KMS-11 (cell line): ENCODE measurements around the gene MARCHF10.

Source experiments
- H2AFZ ChIP-seq: fragments of 200-600 bp; sonication (generic); 2 replicates; pipeline ENCODE4 v1.6.1; 2016; ENCODE audit warnings: antibody characterized with exemption, mixed run types, low read depth
- H3K27ac ChIP-seq: fragments of 200-600 bp; sonication (generic); 2 replicates; pipeline ENCODE4 v1.6.1; 2016; ENCODE audit warnings: mild to moderate bottlenecking, mixed run types
- H3K27me3 ChIP-seq: fragments of 200-600 bp; sonication (generic); 2 replicates; pipeline ENCODE4 v1.6.1; 2017; ENCODE audit warnings: mild to moderate bottlenecking, low read depth, mixed run types, moderate library complexity; ENCODE audit not compliant: insufficient read depth
- H3K36me3 ChIP-seq: fragments of 200-600 bp; sonication (generic); 2 replicates; pipeline ENCODE4 v1.6.1; 2017; ENCODE audit warnings: mild to moderate bottlenecking, mixed run types; ENCODE audit not compliant: insufficient read depth
- H3K4me1 ChIP-seq: fragments of 200-600 bp; sonication (generic); 2 replicates; pipeline ENCODE4 v1.6.1; 2016; ENCODE audit warnings: mild to moderate bottlenecking, low read depth, mixed run types; ENCODE audit not compliant: poor library complexity, severe bottlenecking
- H3K4me2 ChIP-seq: fragments of 200-600 bp; sonication (generic); 2 replicates; pipeline ENCODE4 v1.7.0; 2016; ENCODE audit warnings: mild to moderate bottlenecking, mixed run types
- H3K4me3 ChIP-seq: fragments of 200-600 bp; sonication (generic); IDR thresholded peaks from 2 replicates; pipeline ENCODE4 v1.6.1; 2017; ENCODE audit warnings: low read depth, low read length, mixed read lengths; ENCODE audit not compliant: insufficient read depth
- H3K79me2 ChIP-seq: fragments of 200-600 bp; sonication (generic); 2 replicates; pipeline ENCODE4 v1.6.1; 2016; ENCODE audit warnings: low read depth, mixed run types; ENCODE audit not compliant: insufficient read depth
- H3K9ac ChIP-seq: fragments of 200-600 bp; sonication (generic); 2 replicates; pipeline ENCODE4 v1.6.1; 2016; ENCODE audit warnings: mild to moderate bottlenecking, mixed run types
- H4K20me1 ChIP-seq: fragments of 200-600 bp; sonication (generic); 2 replicates; pipeline ENCODE4 v1.6.1; 2016; ENCODE audit warnings: mild to moderate bottlenecking, mixed run types; ENCODE audit not compliant: insufficient read depth
- TF ChIP-seq, protein P1 (sequence below): fragments of 200-600 bp; sonication (generic); conservative IDR thresholded peaks from 2 replicates; pipeline ENCODE4 v1.6.1; 2017; ENCODE audit warnings: low read depth, mild to moderate bottlenecking, antibody characterized with exemption, low read length, moderate library complexity, mixed read lengths

The MARCHF10 gene

DNA sequence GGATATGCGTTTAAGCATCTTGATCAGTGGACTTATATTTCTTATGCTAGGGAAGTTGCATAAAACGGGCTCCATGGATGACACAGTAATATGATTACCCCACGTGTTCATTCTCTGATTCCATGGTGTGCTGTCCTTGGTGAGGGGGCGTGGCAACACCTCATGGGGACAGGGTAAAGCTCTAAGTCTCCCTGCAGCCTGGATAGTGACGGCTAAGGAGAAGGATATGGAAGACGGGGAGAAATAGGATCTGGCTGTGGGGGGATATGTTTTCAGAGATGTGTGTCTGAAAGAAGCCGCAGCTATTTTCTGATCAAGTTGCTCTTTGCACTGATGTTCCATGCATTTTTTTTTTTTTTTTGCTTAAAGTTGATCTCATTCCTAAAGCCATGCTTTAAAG, 84.3 kb downstream of the MARCHF10 start:
- no peaks in the 10 kb centered on the region for H4K20me1 ChIP-seq
- H3K27me3 ChIP-seq, result peaks cover 29% of the 10 kb centered on the region
- H3K27ac ChIP-seq, result no peak overlapping the region
- peaks cover 13% of the 10 kb centered on the region for H3K4me1 ChIP-seq
- H3K4me3 ChIP-seq, result no peak overlapping the region
- no peaks in the 10 kb centered on the region for H3K36me3 ChIP-seq
- TF ChIP-seq, protein P1, sequence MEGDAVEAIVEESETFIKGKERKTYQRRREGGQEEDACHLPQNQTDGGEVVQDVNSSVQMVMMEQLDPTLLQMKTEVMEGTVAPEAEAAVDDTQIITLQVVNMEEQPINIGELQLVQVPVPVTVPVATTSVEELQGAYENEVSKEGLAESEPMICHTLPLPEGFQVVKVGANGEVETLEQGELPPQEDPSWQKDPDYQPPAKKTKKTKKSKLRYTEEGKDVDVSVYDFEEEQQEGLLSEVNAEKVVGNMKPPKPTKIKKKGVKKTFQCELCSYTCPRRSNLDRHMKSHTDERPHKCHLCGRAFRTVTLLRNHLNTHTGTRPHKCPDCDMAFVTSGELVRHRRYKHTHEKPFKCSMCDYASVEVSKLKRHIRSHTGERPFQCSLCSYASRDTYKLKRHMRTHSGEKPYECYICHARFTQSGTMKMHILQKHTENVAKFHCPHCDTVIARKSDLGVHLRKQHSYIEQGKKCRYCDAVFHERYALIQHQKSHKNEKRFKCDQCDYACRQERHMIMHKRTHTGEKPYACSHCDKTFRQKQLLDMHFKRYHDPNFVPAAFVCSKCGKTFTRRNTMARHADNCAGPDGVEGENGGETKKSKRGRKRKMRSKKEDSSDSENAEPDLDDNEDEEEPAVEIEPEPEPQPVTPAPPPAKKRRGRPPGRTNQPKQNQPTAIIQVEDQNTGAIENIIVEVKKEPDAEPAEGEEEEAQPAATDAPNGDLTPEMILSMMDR, result no peak
- no peaks in the 10 kb centered on the region for H3K79me2 ChIP-seq
- no peak overlapping the region for H2AFZ ChIP-seq
- no peak overlapping the region for H3K9ac ChIP-seq
- peak overlapping the region; percentile 63; the same call in 1 of the 2 replicates for H3K4me2 ChIP-seq

DNA sequence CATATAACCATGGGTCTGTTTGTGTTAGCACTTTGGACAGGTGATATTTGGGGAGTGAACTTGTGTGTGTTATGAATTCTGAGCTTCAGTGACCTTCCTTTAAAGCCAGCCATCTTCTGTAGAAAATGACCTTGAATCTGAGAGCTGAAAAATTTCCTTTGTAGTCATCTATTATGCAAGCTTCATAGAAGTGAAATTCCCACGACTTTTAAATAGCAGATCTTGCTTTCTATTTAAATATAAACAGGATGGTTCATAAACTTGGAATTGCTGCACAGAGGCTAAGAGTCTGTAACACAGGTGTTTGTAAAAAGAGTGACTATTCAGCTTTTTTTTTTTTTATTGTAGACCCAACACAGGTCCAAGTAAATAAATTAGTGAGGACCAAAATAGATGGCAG, 85.5 kb downstream of the MARCHF10 start:
- Histone ChIP-seq H4K20me1 (no peaks in the 10 kb centered on the region), H3K4me3 (no peak overlapping the region), H3K4me2 (no peak overlapping the region), H3K9ac (no peak overlapping the region), H3K4me1 (peaks cover 13% of the 10 kb centered on the region), H3K27ac (no peak overlapping the region), H3K79me2 (no peaks in the 10 kb centered on the region), H2AFZ (no peak overlapping the region), H3K36me3 (no peaks in the 10 kb centered on the region), H3K27me3 (peaks cover 31% of the 10 kb centered on the region)
- TF ChIP-seq, protein P1, result no peak

DNA sequence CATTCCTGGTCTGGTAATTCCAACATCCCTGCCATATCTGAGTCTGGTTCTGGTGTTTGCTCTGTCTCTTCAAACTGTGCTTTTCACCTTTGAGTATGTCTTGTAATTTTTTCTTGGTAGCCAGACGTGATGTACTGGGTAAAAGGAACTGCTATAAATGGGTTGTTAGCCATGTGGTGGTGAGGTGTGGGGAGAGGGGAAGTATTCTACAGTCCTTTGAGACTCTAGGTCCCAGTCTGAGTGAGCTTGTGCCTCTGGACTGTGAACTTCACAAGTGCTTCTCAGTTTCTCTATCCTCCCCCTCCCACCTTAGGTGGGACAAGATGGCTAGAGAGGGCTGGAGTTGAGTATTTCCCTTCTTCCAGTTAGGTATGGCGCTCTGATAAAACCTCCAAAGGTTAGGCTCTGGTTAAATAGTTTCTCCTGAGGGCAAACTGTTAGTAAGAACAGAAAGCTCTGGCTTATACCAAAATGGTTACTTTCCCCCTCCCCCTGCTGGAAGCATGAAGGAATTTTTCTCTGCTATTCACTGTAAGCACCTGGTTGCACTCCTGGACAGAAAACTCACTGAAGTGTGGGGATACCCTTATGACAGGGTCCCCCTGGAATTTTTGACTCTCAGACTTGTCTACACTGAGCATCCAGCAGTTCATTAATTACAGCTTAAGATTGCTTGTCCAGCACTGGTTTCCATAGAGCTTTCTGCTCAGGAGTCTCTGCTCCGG, 87.8 kb downstream of the MARCHF10 start:
- TF ChIP-seq, protein P1, result peak; percentile 47
- Histone ChIP-seq H4K20me1 (no peaks in the 10 kb centered on the region), H2AFZ (no peak overlapping the region), H3K79me2 (no peaks in the 10 kb centered on the region), H3K4me1 (peaks cover 12% of the 10 kb centered on the region), H3K4me3 (no peak overlapping the region), H3K4me2 (no peak overlapping the region), H3K27me3 (peaks cover 17% of the 10 kb centered on the region), H3K36me3 (no peaks in the 10 kb centered on the region), H3K27ac (no peak overlapping the region), H3K9ac (no peak overlapping the region)

GRCh38 chr17:62719586-62719985, 88.5 kb downstream of the MARCHF10 start:
- peaks cover 17% of the 10 kb centered on the region for H3K27me3 ChIP-seq
- H3K27ac ChIP-seq, result no peak overlapping the region

More at GRCh38 chr17:62719586-62719985, 88.5 kb downstream of the MARCHF10 start:
- H3K4me1 ChIP-seq, result peaks cover 6% of the 10 kb centered on the region
- TF ChIP-seq, protein P1, result no peak
- H3K4me2 ChIP-seq, result no peak overlapping the region
- no peak overlapping the region for H3K4me3 ChIP-seq
- H2AFZ ChIP-seq, result no peak overlapping the region
- H3K9ac ChIP-seq, result no peak overlapping the region
- H4K20me1 ChIP-seq, result no peaks in the 10 kb centered on the region
- H3K36me3 ChIP-seq, result no peaks in the 10 kb centered on the region
- no peaks in the 10 kb centered on the region for H3K79me2 ChIP-seq
